OCI-LY7 (cell line): Measurements from ENCODE around the gene PPP3CB. TPM values are rescaled to one million over a fixed set of nuclear protein-coding genes. Genes with fewer than 3 reads are reported as not detected.

Experiments
- BruUV-seq: library from RNA; stranded (reverse); fragments of 400-500 nt; replicated peaks from 2 replicates; lab custom pipeline; 2021; lab: Mats Ljungman, UMichigan
- CTCF ChIA-PET: fragments of 300-600 bp; sonication (Branson Sonifier 250); formaldehyde crosslinking; loops from one replicate; lab custom pipeline; 2022; ENCODE audit warnings: antibody characterized with exemption; ENCODE audit not compliant: unreplicated experiment; lab: Charles Lee
- POLR2A ChIA-PET: fragments of 300-600 bp; sonication (Branson Sonifier 250); formaldehyde crosslinking; loops from one replicate; lab custom pipeline; 2022; ENCODE audit warnings: antibody characterized with exemption; lab: Charles Lee
- DNase-seq: peaks from one replicate; pipeline ENCODE4 v3.0.0-alpha.2; 2015; ENCODE audit warnings: low spot score
- H2AFZ ChIP-seq: fragments of 200-600 bp; sonication (generic), shearing (Covaris generic); 2 replicates; pipeline ENCODE4 v1.6.1; 2014; ENCODE audit warnings: mild to moderate bottlenecking, antibody characterized with exemption, low read length, moderate library complexity
- H3K27ac ChIP-seq: fragments of 200-600 bp; sonication (generic); 2 replicates; pipeline ENCODE4 v1.5.1; 2014; ENCODE audit warnings: mixed run types, low read depth, mild to moderate bottlenecking, moderate library complexity, low read length, inconsistent platforms; ENCODE audit not compliant: poor library complexity, severe bottlenecking
- H3K36me3 ChIP-seq: fragments of 200-600 bp; sonication (generic); 2 replicates; pipeline ENCODE4 v1.6.1; 2014; ENCODE audit warnings: mild to moderate bottlenecking, antibody characterized with exemption, low read length, moderate library complexity, mixed read lengths; ENCODE audit not compliant: insufficient read depth
- H3K4me1 ChIP-seq: fragments of 200-600 bp; sonication (generic); 2 replicates; pipeline ENCODE4 v1.5.1; 2014; ENCODE audit warnings: mild to moderate bottlenecking, low read length; ENCODE audit not compliant: insufficient read depth, poor library complexity, severe bottlenecking
- H3K4me2 ChIP-seq: fragments of 200-600 bp; sonication (generic); 2 replicates; pipeline ENCODE4 v1.6.1; 2014; ENCODE audit warnings: mild to moderate bottlenecking, low read length
- H3K4me3 ChIP-seq: fragments of 200-600 bp; sonication (generic); 2 replicates; pipeline ENCODE4 v1.5.1; 2014; ENCODE audit warnings: mild to moderate bottlenecking, low read depth, low read length; ENCODE audit not compliant: poor library complexity, severe bottlenecking
- H3K79me2 ChIP-seq: fragments of 200-600 bp; sonication (generic); 2 replicates; pipeline ENCODE4 v1.6.1; 2016; ENCODE audit warnings: low read depth, mild to moderate bottlenecking, low read length, moderate library complexity, mixed read lengths; ENCODE audit not compliant: insufficient read depth
- H3K9me2 ChIP-seq: fragments of 200-600 bp; sonication (generic); 2 replicates; pipeline ENCODE4 v1.6.1; 2016; ENCODE audit warnings: mild to moderate bottlenecking, low read length, mixed read lengths; ENCODE audit not compliant: insufficient read depth
- H3K9me3 ChIP-seq: fragments of 200-600 bp; sonication (generic); 2 replicates; pipeline ENCODE4 v1.6.1; 2014; ENCODE audit warnings: mild to moderate bottlenecking, mixed run types, low read length, mixed read lengths
- H4K20me1 ChIP-seq: fragments of 200-600 bp; sonication (generic); 2 replicates; pipeline ENCODE4 v1.6.1; 2014; ENCODE audit warnings: mild to moderate bottlenecking, antibody characterized with exemption, low read length, moderate library complexity, mixed read lengths; ENCODE audit not compliant: insufficient read depth
- CTCF ChIP-seq: fragments of 200-600 bp; sonication (generic); conservative IDR thresholded peaks from 2 replicates; pipeline ENCODE4 v1.5.1; 2014; ENCODE audit warnings: mild to moderate bottlenecking, antibody characterized with exemption, low read length, moderate library complexity, mixed read lengths
- EZH2phosphoT487 ChIP-seq: fragments of 200-600 bp; sonication (generic); IDR thresholded peaks from 2 replicates; pipeline ENCODE4 v1.6.1; 2018; ENCODE audit warnings: low read depth, borderline replicate concordance, mild to moderate bottlenecking, mixed run types, antibody characterized with exemption, low read length, moderate library complexity, mixed read lengths
- intact Hi-C: fragments of 100-400 bp; cut with micrococcal nuclease; formaldehyde crosslinking; loops from one replicate; pipeline ENCODE4 v1.10.0; 2022; ENCODE audit not compliant: unreplicated experiment
- total RNA-seq, 2 experiments: library from RNA; depleted of rRNA in 1 of 2; stranded (reverse); fragments of >200 nt in 1 of 2; shearing (Covaris generic) in 1 of 2; gene quantifications; 2 replicates each; pipeline ENCODE4 v1.2.3, GENCODE V29; 2014 to 2022

PPP3CB gene
- total RNA-seq, 2 experiments from 2014 or later, result 18.6 to 43.1 TPM

- Histone ChIP-seq H3K4me1 (no peaks in the 10 kb centered on the region), H3K27ac (no peak overlapping the region), H3K9me3 (no peaks in the 10 kb centered on the region), H3K36me3 (no peaks in the 10 kb centered on the region), H3K79me2 (no peaks in the 10 kb centered on the region), H2AFZ (no peak overlapping the region), H3K4me2 (no peak overlapping the region), H3K9me2 (no peaks in the 10 kb centered on the region), H4K20me1 (no peaks in the 10 kb centered on the region), H3K4me3 (no peak overlapping the region)
- intact Hi-C loops, result loop anchor here (1.0 to 10.0 kb wide), 2 partner anchors 115 to 264 kb away; no protein-coding TSS in a partner anchor
- ChIA-PET CTCF (interaction anchor here (2.1 kb wide), 1 partner anchor 115 kb away, joined by 9 read pairs; no protein-coding TSS in a partner anchor), POLR2A (interaction anchor here (0.6 to 1.8 kb wide), 3 partner anchors 99 to 115 kb away, joined by 3 to 5 read pairs (median 4); no protein-coding TSS in a partner anchor)
- DNase-seq, result peak; percentile 84
- no TSS peak for BruUV-seq
- TF ChIP-seq EZH2phosphoT487, result no peak
- peak; percentile 96 for TF ChIP-seq CTCF
These were observed 33.4 kb upstream of the PPP3CB start for GRCh38 chr10:73529089-73529832.

- TF ChIP-seq EZH2phosphoT487 (no peak), CTCF (no peak)
- POLR2A ChIA-PET, result no interaction called here
- no TSS peak for BruUV-seq
- no peaks in the 10 kb centered on the region for H3K9me2 ChIP-seq
- DNase-seq, result no peak
- H3K79me2 ChIP-seq, result no peaks in the 10 kb centered on the region
- H3K9me3 ChIP-seq, result no peaks in the 10 kb centered on the region
- no peaks in the 10 kb centered on the region for H3K36me3 ChIP-seq
- CTCF ChIA-PET, result no interaction called here
- H3K4me1 ChIP-seq, result no peaks in the 10 kb centered on the region
- no peak overlapping the region for H3K4me3 ChIP-seq
- no peak overlapping the region for H3K4me2 ChIP-seq
- no peak overlapping the region for H2AFZ ChIP-seq
- intact Hi-C loops, result loop anchor here (10.0 kb wide), 1 partner anchor 257 kb away; no protein-coding TSS in a partner anchor
- no peak overlapping the region for H3K27ac ChIP-seq
- no peaks in the 10 kb centered on the region for H4K20me1 ChIP-seq
These were observed 26.4 kb upstream of the PPP3CB start for GRCh38 chr10:73522263-73522662.

- Histone ChIP-seq H3K4me1 (no peaks in the 10 kb centered on the region), H3K79me2 (no peaks in the 10 kb centered on the region), H3K4me2 (no peak overlapping the region), H3K27ac (no peak overlapping the region), H4K20me1 (no peaks in the 10 kb centered on the region), H3K36me3 (0 out of 2 replicates have a peak, but pooled peaks cover 3% of the 10 kb centered on the region), H2AFZ (no peak overlapping the region), H3K9me2 (no peaks in the 10 kb centered on the region), H3K4me3 (no peak overlapping the region), H3K9me3 (no peaks in the 10 kb centered on the region)
- no peak for DNase-seq
- no TSS peak for BruUV-seq
- POLR2A ChIA-PET, result interaction anchor here (0.7 to 1.2 kb wide), 2 partner anchors 23 to 44 kb away, joined by 3 read pairs; partner anchors contain the start of gene PPP3CB
- CTCF ChIA-PET, result interaction anchor here (0.6 kb wide), 1 partner anchor 48 kb away, joined by 3 read pairs; no protein-coding TSS in a partner anchor
- TF ChIP-seq EZH2phosphoT487, result no peak
- no peak for TF ChIP-seq CTCF
- intact Hi-C loops, result no loop called here
These were observed 23.5 kb upstream of the PPP3CB start for GRCh38 chr10:73519336-73519735.
